Stimulated activated CD8-positive, alpha-beta memory T cell treated with anti-CD3 and anti-CD28 coated beads, Interleukin-4, amount 100 ng/mL, for 1 hour (primary cell): ENCODE measurements around the gene CD7.

Experiments used
- DNase-seq, 2 donors: peaks; one replicate each; pipeline ENCODE4 v3.0.0-alpha.2; 2020; ENCODE audit warnings: low read depth in 2 of 2, low spot score in 1 of 2

The CD7 gene

DNA sequence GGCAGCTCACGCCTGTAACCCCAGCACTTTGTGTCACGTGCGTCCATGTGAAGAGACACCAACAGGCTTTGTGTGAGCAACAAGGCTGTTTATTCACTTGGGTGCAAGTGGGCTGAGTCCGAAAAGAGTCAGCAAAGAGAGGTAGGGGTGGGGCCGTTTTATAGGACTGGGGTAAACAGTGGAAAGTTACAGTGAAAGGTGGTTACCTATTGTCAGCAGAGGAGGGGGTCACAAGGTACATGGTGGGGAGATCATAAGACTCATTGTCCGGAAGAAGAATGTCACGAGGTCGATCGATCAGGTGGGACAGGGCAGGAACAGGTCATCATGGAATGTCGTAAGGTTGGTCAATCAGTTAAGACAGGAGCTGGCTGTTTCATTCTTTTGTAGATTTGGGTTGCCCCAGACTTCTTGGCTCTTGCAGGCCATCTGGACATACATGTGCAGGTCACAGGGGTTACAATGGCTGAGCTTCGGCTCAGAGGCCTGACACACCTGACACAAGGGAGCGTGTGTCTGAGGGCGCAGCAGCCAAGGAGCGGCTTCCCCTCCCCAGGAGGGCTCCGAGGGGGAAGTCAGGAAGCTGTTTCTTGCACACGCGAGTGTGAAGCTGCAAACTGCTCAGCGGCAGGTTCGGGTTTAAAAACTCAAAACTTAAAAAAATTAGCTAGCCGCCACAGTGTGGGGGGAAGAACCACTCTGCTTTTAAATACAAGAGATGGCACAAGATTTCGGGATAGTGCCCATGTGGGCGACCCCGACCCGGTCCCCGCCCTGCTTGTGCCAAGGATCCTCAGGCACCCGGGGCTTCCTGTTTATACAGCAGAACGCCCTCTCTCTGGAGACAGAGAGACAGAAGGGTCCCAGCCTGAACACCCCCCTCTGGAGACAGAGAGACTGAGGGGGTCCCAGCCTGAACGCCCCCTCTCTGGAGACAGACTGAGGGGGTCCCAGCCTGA, 29.2 kb upstream of the CD7 start:
- no peak for DNase-seq

DNA sequence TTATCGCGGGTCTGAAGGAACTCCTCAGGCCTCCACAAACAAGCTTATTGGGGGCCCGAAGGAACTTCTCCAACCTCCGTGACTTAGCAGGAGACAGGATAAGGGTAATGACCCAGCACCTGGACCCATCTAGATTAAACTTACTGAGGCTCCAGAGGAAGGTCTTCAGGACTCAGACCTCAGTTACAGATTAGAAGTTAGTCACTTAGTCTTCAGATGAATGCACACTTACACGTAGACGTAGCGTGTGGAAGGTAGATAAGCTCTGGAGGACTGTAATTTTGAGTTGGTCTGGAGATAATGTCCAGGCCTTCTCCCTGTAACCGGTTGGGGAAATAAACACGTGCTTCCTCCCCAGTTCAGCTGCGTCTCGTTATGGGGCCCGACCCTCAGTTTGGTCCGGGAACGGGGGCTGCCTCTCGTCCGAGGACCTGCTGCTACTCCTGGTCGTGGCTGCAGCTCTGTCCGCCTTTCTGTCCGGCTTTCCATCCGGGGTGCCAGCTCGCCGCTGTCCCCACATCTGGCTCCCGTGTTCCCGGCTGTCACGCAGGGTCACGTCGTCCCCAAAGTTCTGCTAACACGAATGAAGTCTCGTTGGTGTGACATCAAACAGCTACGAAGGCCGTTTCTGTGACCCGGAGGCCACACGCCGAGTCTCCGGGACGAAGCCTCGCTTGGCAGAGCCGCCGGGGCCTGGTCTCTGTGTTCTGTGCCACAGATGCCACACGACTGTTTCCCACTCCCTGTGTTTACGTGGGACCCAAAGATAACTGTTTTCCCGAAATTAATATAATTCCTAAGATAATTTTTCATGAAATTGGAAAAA, 28.0 kb upstream of the CD7 start:
- no peak for DNase-seq

DNA sequence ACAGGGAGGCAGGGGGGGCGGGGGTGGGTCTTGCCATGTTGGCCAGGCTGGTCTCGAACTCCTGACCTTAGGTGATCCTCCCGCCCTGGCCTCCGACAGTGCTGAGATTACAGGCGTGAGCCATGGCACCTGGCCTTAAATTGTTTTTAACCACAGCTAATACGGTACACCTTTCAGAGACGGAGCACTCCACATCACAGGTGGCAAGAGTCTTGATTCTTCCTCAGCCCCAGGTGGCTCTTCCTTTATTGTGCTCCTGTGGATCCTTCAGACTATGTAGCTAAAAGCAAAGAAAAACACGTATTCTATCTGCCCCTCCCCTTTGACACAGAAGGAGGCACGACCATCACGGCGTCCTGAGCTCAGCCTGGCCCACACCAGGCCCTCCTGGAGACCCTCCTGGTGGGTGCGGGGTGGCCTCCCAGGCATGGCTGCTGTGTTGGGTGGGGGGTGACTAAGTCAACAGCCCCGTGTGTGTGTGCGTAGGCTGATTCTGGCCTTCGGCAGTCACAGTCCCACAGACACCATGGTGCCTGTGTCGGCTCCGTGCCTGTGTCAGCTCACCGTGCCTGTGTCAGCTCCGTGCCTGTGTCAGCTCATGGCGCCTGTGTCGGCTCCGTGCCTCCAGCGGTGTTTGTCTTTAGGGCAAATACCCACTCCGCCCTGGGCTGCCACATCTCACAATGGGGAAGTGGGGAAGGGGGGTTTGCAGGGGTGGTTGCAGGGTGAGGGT, 26.9 kb upstream of the CD7 start:
- DNase-seq: no peak

DNA sequence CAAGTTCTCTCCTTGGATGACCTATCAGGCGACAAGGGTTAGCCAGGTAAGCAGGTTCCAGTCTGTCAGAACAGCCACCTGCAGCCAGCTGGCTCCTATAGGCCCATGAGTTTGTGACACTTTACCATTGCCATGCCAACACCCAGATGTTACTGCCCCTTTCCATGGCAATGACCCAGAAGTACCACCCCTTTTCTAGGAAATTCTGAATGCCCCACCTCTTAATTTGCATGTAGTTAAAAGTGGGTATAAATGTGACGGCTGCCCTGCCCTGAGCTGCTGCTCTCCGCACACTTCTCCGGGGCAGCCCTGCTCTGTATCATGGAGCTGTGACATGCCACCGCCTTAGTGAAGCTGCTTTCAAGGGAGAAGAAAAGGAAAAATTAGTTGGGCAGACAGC, 26.2 kb upstream of the CD7 start:
- DNase-seq: no peak

DNA sequence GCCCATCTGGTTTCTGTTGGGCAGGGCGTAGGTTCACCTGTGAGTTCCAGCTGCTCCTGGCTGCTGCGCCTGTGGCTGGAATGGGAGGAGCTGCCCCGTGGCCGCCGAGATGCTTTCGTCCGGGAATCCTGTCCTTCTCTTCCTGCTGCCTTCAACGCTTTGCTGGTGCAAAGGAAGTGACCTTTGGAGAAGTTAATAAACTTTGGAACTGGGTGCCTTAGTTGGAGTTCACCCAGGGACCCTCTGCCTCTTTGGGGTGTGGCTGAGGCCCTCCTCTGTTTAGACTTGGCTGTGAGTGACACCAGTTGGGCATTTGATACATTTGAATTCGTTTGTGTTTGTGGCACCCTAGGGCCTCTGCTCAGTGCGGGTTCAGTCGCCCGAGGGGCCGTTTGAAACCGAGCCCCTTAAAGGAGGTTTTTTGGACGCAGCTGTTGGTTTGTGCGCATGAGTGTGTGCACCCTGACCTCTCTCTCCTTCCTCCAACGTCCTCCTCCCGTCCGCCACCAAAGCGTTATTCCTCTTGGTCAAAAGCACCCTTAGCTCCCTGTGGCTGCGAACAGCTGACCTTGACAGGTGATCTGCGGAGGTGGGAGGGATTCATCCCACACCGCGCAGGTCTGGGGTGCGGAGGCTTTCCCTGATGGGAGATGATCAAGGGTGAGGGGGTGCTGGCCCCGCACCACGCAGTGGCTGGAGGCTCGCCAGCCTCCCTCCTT, 25.1 kb upstream of the CD7 start:
- DNase-seq: no peak

DNA sequence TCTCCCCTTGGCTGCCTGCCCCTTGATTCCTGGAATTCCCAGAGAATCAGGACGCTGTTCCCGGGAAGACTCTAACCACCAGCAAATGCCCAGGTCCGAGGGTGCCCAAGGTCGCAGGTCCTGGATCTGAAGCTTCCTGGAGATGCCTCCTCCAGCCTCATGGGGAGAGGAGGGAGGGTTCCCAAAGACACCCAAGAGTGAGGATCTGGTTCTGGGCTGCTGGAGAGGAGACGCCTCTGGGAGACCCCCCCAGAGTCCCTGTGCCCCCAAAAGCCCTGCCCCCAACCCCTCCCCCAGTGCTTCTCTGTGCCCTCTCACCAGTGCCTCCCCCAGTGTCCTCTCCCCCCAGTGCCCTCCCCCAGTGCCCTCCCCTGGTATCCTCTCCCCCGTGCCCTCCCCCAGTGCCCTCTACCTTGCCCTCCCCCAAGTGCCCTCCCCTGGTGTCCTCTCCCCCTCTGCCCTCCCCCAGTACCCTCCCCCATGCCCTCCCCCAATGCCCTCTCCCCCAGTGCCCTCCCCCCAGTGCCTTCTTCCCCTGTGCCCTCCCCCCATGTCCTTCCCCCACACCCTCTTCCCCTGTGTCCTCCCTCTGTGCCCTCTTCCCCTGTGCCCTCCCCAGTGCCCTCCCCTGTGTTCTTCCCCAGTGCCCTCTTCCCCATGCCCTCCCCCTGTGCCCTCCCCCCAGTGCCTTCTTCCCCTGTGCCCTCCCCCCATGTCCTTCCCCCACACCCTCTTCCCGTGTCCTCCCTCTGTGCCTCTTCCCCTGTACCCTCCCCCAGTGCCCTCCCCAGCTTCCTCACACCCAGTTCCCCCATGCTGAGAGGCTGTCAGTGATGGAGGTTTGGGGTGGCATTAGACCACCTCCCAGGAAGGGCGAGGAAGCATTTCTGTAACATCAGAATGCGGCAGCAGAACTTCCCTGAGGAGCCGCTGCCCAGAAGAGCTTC, 22.5 kb upstream of the CD7 start:
- no peak for DNase-seq

DNA sequence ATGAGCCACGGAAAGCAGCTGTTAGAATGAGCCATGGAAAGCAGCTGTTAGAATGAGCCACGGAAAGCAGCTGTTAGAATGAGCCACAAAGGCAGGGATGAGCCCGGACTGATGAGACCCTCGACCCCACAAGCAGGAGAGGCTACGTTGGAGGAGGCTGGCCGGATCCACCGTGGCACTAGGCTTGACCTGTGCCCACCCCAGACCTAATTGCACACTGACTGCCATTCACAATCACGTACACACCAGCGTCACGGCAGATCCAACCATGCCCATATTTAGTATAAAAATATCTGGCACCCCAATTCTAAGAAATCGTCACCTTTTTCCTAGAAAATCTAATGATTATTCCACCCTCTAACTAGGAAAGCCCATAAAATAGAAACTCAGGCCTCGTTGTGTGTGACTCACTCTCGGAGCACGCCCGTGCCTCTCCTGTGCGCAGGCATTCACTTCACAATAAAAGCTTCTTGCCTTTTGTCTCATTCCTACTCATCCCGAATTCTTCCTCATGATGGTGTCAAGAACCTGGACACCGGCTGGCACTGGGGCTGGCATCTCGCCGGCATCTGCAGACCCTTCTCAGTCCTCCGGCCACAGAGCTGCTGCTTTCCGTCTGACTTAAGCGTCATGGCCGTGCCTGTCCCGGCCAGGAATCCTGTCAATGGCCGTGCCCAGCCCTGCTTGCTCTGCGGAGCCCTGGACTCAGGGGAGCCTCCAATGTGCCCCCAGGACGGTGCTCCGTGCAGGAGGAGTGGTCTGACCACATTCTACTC, 21.6 kb upstream of the CD7 start:
- DNase-seq: no peak

DNA sequence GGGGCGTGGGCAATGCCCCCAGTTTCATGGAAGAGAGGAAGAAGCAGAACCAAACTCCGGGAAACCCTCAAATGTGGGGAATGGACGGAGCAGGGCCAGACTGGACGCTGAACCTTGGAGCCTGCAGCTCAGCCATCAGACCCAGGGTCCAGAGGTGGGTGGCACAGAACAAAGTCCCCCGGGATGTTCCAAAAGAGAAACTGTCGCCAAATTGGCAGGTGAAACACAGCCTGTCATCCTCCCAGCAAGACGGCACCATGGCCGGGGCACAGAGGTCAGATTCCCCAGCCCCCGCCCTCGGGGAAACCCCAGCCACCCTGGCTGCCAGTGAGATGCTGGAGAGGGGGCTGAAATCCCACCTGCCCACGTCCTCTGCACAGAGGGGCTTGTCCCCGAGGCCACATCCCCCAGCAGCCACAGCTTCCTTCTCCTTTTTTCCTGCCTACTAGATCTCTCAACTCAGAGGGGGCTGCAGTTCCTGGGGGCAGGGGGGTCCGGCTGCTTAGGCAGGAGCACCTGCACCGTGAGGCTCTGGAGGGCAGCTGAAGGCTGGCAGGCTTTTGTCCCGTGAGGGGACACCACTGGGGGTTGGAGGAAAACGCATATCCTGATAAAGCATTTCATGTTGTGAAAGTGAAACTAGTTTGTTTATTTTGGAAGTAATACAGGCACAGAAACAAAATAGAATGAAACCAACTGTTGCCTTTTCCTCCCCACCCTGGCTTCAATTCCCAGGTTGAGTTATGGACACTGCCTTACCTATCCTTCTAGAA, 17.4 kb upstream of the CD7 start:
- DNase-seq: no peak

DNA sequence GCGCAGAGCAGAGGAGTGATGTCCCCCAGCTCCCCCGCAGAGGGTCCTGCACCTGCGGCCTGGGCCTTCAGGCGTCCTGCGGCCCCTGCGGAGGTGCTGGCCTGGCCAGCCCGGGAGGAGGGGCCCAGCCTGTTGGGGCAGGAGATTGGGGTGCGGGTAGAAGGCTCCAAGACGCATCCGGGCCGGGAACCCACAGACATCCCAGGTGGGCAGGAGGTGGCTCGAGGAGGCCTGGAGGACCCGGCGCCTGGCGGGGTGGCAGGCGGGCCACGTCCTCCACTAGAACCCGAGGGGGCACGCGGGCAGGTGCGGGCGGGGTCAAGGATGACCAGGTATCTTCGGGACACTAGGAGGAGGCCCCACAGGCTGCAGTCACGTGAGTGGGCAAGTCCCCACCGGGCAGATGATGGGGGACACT, 16.8 kb upstream of the CD7 start:
- DNase-seq: no peak

DNA sequence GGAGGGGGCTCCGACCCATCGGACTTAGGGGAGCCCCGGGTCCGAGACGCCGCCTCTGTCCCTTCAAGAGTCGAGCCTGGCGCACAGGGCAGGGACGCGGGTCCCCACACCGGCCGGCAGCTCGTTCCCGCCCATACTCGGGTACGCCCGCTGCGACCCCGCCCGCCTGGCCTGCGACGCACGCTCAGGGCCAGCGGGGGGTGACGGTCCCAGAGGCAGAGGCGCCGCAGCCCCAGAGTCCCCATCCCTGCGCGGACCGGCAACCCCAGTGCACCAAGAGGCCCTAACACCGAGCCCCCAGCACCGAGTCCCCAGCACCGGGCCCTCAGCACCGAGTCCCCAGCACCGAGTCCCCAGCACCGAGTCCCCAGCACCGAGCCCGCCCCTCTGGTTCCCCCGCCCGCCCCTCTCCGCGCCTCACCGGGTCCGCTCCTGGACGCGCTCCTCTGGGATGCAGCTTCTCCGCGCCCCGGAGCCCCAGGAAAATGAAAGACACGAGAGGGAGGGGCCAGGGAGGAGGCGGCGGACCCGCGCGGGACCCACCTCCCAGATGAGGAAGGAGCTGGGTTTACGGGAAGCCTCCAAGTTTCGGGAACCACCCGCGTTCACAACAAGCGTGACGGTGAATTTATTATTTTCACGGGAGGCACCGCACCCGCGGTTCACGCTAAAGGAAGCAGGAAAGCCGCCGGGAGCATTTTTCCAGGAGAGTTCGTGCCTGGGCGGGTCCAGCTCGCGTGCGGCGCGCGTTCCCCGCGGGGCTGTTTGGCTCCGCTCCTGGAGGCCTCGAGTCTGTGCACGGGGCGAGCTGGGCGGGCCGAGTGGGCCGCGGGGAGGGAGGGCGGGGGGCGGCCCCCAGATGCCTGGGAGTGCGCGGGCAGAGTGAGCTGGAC, 16.1 kb upstream of the CD7 start, which contains the start of gene SECTM1:
Gene SECTM1 (minus strand): TSS at position 488 of the 893 bp plus-strand sequence. CDS start 6,526 bp downstream, outside the sequence.
- DNase-seq: no peak

DNA sequence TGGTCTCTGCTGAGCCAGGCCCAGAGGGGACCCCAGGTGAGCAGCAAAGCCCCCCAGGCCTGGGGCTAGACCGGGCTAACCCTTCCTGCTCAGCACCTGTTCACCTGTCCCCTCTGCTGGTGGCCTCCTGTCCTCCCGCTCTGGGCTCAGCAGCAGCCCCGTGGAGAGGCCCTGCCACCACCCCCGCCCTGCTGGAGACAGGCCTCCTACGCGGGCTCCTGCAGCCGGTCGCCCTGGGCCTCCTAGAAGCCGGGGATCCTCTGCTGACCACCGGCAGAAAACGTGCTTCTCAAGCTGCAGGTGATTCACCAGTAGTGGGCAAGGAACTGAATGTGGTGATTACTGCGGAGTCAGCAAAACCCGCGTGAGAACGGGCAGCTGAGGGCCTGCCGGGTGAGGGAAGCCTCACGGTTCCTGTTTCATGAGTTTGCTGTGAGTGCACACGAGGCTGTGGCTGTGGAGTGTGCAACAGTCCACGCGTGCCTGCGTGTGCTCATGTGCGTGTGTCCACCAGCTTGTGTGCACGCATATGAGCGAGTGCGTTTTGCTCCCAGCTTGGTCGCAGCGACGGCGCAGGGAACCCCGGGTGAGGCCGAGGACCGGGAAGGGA, 15.4 kb upstream of the CD7 start:
- DNase-seq: no peak

DNA sequence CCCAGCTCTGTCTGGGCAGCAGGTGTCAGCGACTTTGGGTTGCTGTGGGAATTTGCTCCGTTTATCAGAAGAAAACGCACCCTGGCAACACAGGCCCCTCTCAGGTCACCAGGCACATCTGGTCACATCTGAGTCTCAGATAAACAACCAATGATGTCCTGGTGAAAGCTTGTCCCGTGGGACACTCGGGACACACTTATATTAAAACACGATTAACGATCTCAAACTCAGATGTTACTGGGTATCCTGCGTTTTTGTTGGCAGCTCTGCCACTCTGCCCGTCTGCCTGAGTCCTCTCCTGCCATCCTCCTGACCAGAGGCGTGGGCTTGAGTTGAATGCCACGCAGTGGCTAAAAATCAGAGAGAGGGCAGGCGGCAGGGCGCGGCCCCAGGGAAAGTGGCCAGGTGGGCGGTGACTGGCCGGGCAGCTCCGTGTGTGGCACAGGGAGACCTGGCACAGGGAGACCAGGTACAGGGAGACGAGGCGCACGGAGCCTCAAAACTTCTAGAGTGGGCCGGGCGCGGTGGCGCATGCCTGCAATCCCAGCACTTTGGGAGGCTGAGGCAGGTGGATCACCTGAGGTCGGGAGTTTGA, 14.0 kb upstream of the CD7 start:
- DNase-seq: no peak

DNA sequence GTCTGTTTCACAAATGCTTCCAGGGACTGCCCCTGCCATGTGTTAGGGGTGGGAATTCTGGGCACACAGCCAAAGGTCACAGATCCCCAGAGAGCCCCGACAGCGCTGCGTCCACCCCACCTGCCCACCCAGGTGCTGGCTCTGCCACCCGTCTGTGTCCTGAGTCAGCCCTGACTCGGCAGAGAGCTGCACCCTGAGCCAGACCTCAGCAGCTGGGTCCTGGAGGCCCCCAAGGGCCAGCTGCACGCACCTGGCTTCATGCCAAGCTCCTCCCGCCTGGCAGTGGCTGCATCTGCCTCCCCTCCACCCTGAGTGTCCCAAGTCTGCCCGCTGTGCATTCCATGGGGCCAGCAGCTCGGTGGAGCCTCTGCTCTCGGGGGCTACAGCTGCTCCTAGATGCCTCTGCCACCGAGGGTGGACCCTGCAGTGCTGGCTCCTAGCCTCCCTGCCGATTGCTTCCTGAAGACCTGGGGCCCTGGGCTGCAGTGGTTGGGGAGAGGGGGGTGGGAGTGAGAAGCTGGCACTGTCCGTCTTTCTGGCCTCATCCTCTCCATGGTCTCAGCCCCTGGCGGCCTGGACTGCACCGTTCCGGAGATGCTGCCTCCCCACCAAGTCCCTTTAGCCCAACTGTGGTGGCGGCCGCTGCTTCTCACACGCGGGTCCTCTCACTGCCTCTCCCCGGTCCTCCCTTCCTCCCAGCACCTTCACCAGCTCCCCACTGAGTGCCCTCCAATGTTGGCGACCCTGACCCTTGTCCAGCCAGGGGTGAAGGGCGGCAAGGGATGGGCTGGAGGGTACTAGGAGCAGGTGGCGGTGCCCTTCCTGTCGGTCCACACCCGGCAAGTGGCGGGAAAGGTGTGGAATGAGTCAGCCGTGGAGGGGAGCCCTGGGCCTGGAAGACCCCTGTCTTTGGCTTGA, 13.2 kb upstream of the CD7 start:
- DNase-seq: no peak

DNA sequence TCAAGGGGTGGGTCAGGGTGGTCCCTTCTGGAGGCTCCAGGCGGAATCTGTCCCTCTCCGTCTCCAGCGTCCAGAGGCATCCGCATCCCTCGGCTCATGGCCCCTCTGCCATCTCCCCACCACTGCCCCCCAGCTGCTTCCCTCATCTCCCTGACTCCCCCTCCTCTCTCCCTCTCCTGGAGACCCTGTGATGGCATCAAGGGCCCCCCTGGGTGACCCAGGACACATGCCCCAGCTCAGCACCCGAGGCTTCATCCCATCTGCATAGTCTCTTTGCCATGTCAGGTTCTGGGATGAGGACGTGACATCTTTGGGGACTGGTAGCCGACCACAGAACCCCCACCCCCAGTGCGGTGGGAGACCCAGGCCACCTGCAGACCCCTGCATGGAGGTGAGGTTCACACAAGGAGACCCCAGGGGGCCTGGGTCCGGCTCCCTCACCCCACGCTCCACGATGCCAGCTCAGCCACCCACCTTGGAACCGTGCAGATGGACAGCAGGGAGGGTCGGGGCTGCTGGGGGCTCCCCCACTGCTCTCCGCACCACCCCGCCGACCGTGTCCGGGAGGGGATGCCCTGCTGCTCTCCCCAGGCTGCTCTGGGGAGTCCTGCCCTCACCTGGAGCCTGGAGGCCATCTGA, 12.4 kb upstream of the CD7 start:
- no peak for DNase-seq
